ENCODE measurements around the gene DEUP1. TPM values are rescaled to one million over a fixed set of nuclear protein-coding genes. Genes with fewer than 3 reads are reported as not detected.

The DEUP1 gene
- total and polyA plus RNA-seq, 7 donors, result 0.03 TPM; not detected in 6

GRCh38 chr11:93477684-93478234 lies 147.2 kb downstream of the DEUP1 start:
- WGBS, 2 donors, result 80 to 84% methylated on average over 11 of the region's 11 CpGs
- H3K4me3 ChIP-seq, result no peak overlapping the region
- intact Hi-C loops (cut with DNase I), result no loop called here

GRCh38 chr11:93478841-93479240 lies 148.3 kb downstream of the DEUP1 start:
- no peaks in the 10 kb centered on the region for H3K9me3 ChIP-seq
- H3K4me1 ChIP-seq, result no peaks in the 10 kb centered on the region
- no peaks in the 10 kb centered on the region for H3K27me3 ChIP-seq
- intact Hi-C loops (cut with DNase I), result no loop called here
- H3K4me3 ChIP-seq, result no peak overlapping the region
- H3K36me3 ChIP-seq, result peaks cover 0 to 4% (median 0%) of the 10 kb centered on the region in 4 donors
- H3K27ac ChIP-seq, result no peak overlapping the region
- no peak for DNase-seq
- TF ChIP-seq EP300 (IDR thresholded peaks at IDR 0.05) (no peak), POLR2AphosphoS5 (IDR thresholded peaks at IDR 0.05) (no peak), CTCF (IDR thresholded peaks at IDR 0.05) (no peak), POLR2A (IDR thresholded peaks at IDR 0.05) (no peak)
- WGBS, 2 donors, result 95 to 98% methylated on average over 19 of the region's 19 CpGs

More at GRCh38 chr11:93477684-93478234, 147.2 kb downstream of the DEUP1 start:
- Histone ChIP-seq H3K9me3 (no peaks in the 10 kb centered on the region), H3K27ac (no peak overlapping the region), H3K4me1 (no peaks in the 10 kb centered on the region), H3K36me3 (peaks cover 0 to 4% (median 0%) of the 10 kb centered on the region in 4 donors), H3K27me3 (no peaks in the 10 kb centered on the region)
- DNase-seq, result no peak
- TF ChIP-seq EP300 (IDR thresholded peaks at IDR 0.05) (no peak), CTCF (IDR thresholded peaks at IDR 0.05) (no peak)

- intact Hi-C loops (cut with DNase I), result no loop called here
- peaks cover 0 to 12% (median 10%) of the 10 kb centered on the region in 4 donors for H3K4me1 ChIP-seq
- WGBS, 2 donors, result 97% methylated on average over 6 of the region's 6 CpGs
- no peak overlapping the region for H3K27ac ChIP-seq
- peaks cover 0 to 4% (median 0%) of the 10 kb centered on the region in 4 donors for H3K36me3 ChIP-seq
- no peak for TF ChIP-seq POLR2AphosphoS5 (IDR thresholded peaks at IDR 0.05)
- H3K27me3 ChIP-seq, result no peaks in the 10 kb centered on the region
- H3K9me3 ChIP-seq, result no peaks in the 10 kb centered on the region
- no peak overlapping the region for H3K4me3 ChIP-seq
- DNase-seq, result no peak
Observed at GRCh38 chr11:93480256-93480655, 149.7 kb downstream of the DEUP1 start.

- Histone ChIP-seq H3K36me3 (peaks cover 0 to 4% (median 0%) of the 10 kb centered on the region in 4 donors), H3K9me3 (no peaks in the 10 kb centered on the region), H3K27ac (no peak overlapping the region), H3K27me3 (no peaks in the 10 kb centered on the region), H3K4me3 (no peak overlapping the region), H3K4me1 (peaks cover 0 to 16% (median 13%) of the 10 kb centered on the region in 4 donors)
- TF ChIP-seq EP300 (IDR thresholded peaks at IDR 0.05), result no peak
- TF ChIP-seq POLR2AphosphoS5 (IDR thresholded peaks at IDR 0.05), result no peak
- intact Hi-C loops (cut with DNase I), result no loop called here
- no peak for DNase-seq
- WGBS, 2 donors, result 35 to 79% methylated on average over 1 of the region's 1 CpG
Observed at GRCh38 chr11:93480756-93481155, 150.2 kb downstream of the DEUP1 start.

- intact Hi-C loops (cut with DNase I), result no loop called here
- DNase-seq, result no peak
- WGBS, 2 donors, result 48 to 89% methylated on average over 16 of the region's 16 CpGs
- peaks cover 0 to 4% (median 0%) of the 10 kb centered on the region in 4 donors for H3K36me3 ChIP-seq
- no peak overlapping the region for H3K27ac ChIP-seq
- no peaks in the 10 kb centered on the region for H3K27me3 ChIP-seq
- H3K9me3 ChIP-seq, result no peaks in the 10 kb centered on the region
- peaks cover 0 to 21% (median 18%) of the 10 kb centered on the region in 4 donors for H3K4me1 ChIP-seq
- no peak for TF ChIP-seq CTCF (IDR thresholded peaks at IDR 0.05)
- TF ChIP-seq EP300 (IDR thresholded peaks at IDR 0.05), result no peak
- no peak for TF ChIP-seq POLR2AphosphoS5 (IDR thresholded peaks at IDR 0.05)
- no peak for TF ChIP-seq POLR2A (IDR thresholded peaks at IDR 0.05)
- no peak overlapping the region for H3K4me3 ChIP-seq
Observed at GRCh38 chr11:93481279-93481678, 150.7 kb downstream of the DEUP1 start.

GRCh38 chr11:93481696-93482095 lies 151.2 kb downstream of the DEUP1 start:
- no peaks in the 10 kb centered on the region for H3K9me3 ChIP-seq
- H3K4me1 ChIP-seq, result peaks cover 0 to 25% (median 22%) of the 10 kb centered on the region in 4 donors
- DNase-seq, result no peak
- no peak overlapping the region for H3K4me3 ChIP-seq
- peaks cover 0 to 4% (median 0%) of the 10 kb centered on the region in 4 donors for H3K36me3 ChIP-seq
- 49 to 83% methylated on average over 6 of the region's 6 CpGs for WGBS, 2 donors
- intact Hi-C loops (cut with DNase I), result no loop called here
- H3K27ac ChIP-seq, result no peak overlapping the region
- no peaks in the 10 kb centered on the region for H3K27me3 ChIP-seq
- no peak for TF ChIP-seq POLR2AphosphoS5 (IDR thresholded peaks at IDR 0.05)
- TF ChIP-seq CTCF (IDR thresholded peaks at IDR 0.05), result no peak
- TF ChIP-seq POLR2A (IDR thresholded peaks at IDR 0.05), result no peak
- no peak for TF ChIP-seq EP300 (IDR thresholded peaks at IDR 0.05)

Data from sigmoid colon (tissue), 7 donors.